Gastroesophageal sphincter (tissue), 4 donors: ENCODE measurements around the gene APMAP. TPM values are rescaled to one million over a fixed set of nuclear protein-coding genes. Genes with fewer than 3 reads are reported as not detected.

Source experiments
- ATAC-seq: fragments of 150-250 bp; one replicate; pipeline ENCODE4 v1.9.1; 2016; ENCODE audit warnings: mild to moderate bottlenecking, moderate library complexity
- H3K27ac ChIP-seq, 4 donors: fragments of 200-600 bp; sonication (generic) in 3 of 4; 1 replicate in 3 of 4; 2 replicates in 1 of 4; pipeline ENCODE4 v1.5.1; 2016 to 2019
- H3K27me3 ChIP-seq: fragments of 200-600 bp; sonication (generic); one replicate; pipeline ENCODE4 v1.5.1; 2019
- H3K36me3 ChIP-seq, 2 donors: fragments of 200-600 bp; sonication (generic); one replicate each; pipeline ENCODE4 v1.5.1; 2019; ENCODE audit warnings: control low read depth in 1 of 2
- H3K4me1 ChIP-seq, 3 donors: fragments of 200-600 bp; sonication (generic); 1 replicate in 2 of 3; 2 replicates in 1 of 3; pipeline ENCODE4 v1.5.1; 2016 to 2019; ENCODE audit warnings: control low read depth in 2 of 3
- H3K4me3 ChIP-seq, 2 donors: fragments of 200-600 bp; sonication (generic); one replicate each; pipeline ENCODE4 v1.5.1; 2019; ENCODE audit warnings: mild to moderate bottlenecking in 1 of 2, moderate library complexity in 1 of 2
- H3K9me3 ChIP-seq, 3 donors: fragments of 200-600 bp; sonication (generic); one replicate each; pipeline ENCODE4 v1.5.1; 2017 to 2019; ENCODE audit warnings: control low read depth in 2 of 3
- CTCF ChIP-seq, 4 experiments: fragments of 200-600 bp in 2 of 4; fragments of 450-650 bp in 2 of 4; sonication (generic) in 1 of 4; IDR thresholded peaks; one replicate each; pipeline ENCODE4 v1.5.1; 2017 to 2019; ENCODE audit warnings: antibody characterized with exemption in 4 of 4, mild to moderate bottlenecking in 2 of 4, moderate library complexity in 2 of 4
- EP300 ChIP-seq: sonication (generic); formaldehyde crosslinking; IDR thresholded peaks from one replicate; pipeline ENCODE4 v1.6.1; 2017; ENCODE audit warnings: antibody characterized with exemption, mild to moderate bottlenecking
- POLR2A ChIP-seq, 2 donors: fragments of 450-650 bp; IDR thresholded peaks; one replicate each; pipeline ENCODE4 v1.6.1; 2017; ENCODE audit warnings: antibody characterized with exemption in 2 of 2, mild to moderate bottlenecking in 2 of 2, moderate library complexity in 1 of 2
- POLR2AphosphoS5 ChIP-seq: sonication (generic); formaldehyde crosslinking; IDR thresholded peaks from one replicate; pipeline ENCODE4 v1.6.1; 2017; ENCODE audit warnings: antibody characterized with exemption
- WGBS, 2 donors: methylation state at CpG; one replicate each; pipeline ENCODE4 v1.1.5; 2018; ENCODE audit warnings: low coverage in 1 of 2; 5-methylcytosine and 5-hydroxymethylcytosine counted together
- total RNA-seq, 4 donors: library from RNA; depleted of rRNA; stranded (reverse); fragments of >200 nt; gene quantifications; one replicate each; pipeline ENCODE4 v1.1.0, GENCODE V29; 2016

Gene APMAP
- total RNA-seq, 4 donors from 2014 or later: 24.3 to 46.8 (median 35.9) TPM

GRCh38 chr20:24962182-24962492, 30.4 kb downstream of the APMAP start:
- Histone ChIP-seq H3K9me3 (no peaks in the 10 kb centered on the region), H3K4me3 (no peak overlapping the region), H3K4me1 (no peaks in the 10 kb centered on the region), H3K27me3 (no peaks in the 10 kb centered on the region), H3K36me3 (peaks cover 0 to 100% of the 10 kb centered on the region in 2 donors), H3K27ac (no peak overlapping the region)
- ATAC-seq: no peak
- 89% methylated on average over 2 of the region's 2 CpGs; no CpG with 5 or more reads in 1 of the 2 donors for WGBS, 2 donors
- TF ChIP-seq EP300 (no peak), CTCF (IDR thresholded peaks at IDR 0.05) (no peak), POLR2AphosphoS5 (no peak), POLR2A (IDR thresholded peaks at IDR 0.05) (no peak)

- TF ChIP-seq POLR2AphosphoS5 (no peak), EP300 (no peak), POLR2A (IDR thresholded peaks at IDR 0.05) (no peak), CTCF (IDR thresholded peaks at IDR 0.05) (no peak)
- peaks cover 0 to 98% of the 10 kb centered on the region in 2 donors for H3K36me3 ChIP-seq
These were observed 31.0 kb downstream of the APMAP start for GRCh38 chr20:24961384-24962181.

GRCh38 chr20:24960861-24961260, 31.7 kb downstream of the APMAP start:
- Histone ChIP-seq H3K27ac (no peak overlapping the region), H3K4me1 (no peaks in the 10 kb centered on the region), H3K4me3 (no peak overlapping the region), H3K36me3 (peaks cover 0 to 98% of the 10 kb centered on the region in 2 donors), H3K9me3 (no peaks in the 10 kb centered on the region), H3K27me3 (no peaks in the 10 kb centered on the region)
- ATAC-seq: no peak
- WGBS, 2 donors: 66 to 89% methylated on average over 2 of the region's 2 CpGs
- TF ChIP-seq CTCF (IDR thresholded peaks at IDR 0.05) (no peak), EP300 (no peak), POLR2A (IDR thresholded peaks at IDR 0.05) (no peak), POLR2AphosphoS5 (no peak)

More at GRCh38 chr20:24961384-24962181, 31.0 kb downstream of the APMAP start:
- H3K9me3 ChIP-seq: no peaks in the 10 kb centered on the region
- no peak overlapping the region for H3K4me3 ChIP-seq
- no peak for ATAC-seq
- H3K27ac ChIP-seq: no peak overlapping the region
- 78 to 96% methylated on average over 4 to 6 of the region's 20 CpGs for WGBS, 2 donors
- no peaks in the 10 kb centered on the region for H3K27me3 ChIP-seq
- H3K4me1 ChIP-seq: no peaks in the 10 kb centered on the region

- WGBS, 2 donors: 80% methylated on average over 1 of the region's 10 CpGs; no CpG with 5 or more reads in 1 of the 2 donors
These were observed 32.2 kb downstream of the APMAP start for GRCh38 chr20:24960302-24960801.

More at GRCh38 chr20:24960302-24960801, 32.2 kb downstream of the APMAP start:
- no peak for ATAC-seq
- no peaks in the 10 kb centered on the region for H3K27me3 ChIP-seq
- no peak overlapping the region for H3K4me3 ChIP-seq
- H3K36me3 ChIP-seq: peaks cover 0 to 95% of the 10 kb centered on the region in 2 donors
- TF ChIP-seq CTCF (IDR thresholded peaks at IDR 0.05) (no peak), POLR2AphosphoS5 (no peak), EP300 (no peak), POLR2A (IDR thresholded peaks at IDR 0.05) (no peak)
- H3K4me1 ChIP-seq: no peaks in the 10 kb centered on the region
- H3K9me3 ChIP-seq: no peaks in the 10 kb centered on the region
- H3K27ac ChIP-seq: no peak overlapping the region
